ENCODE results near the gene VAT1L. TPM values are rescaled to one million over a fixed set of nuclear protein-coding genes. Genes with fewer than 3 reads are reported as not detected.

Gene VAT1L
- total RNA-seq, 4 donors from 2014 or later, result 1.7 to 6.3 (median 2.9) TPM

GRCh38 chr16:77777745-77778144 lies 10.6 kb upstream of the VAT1L start:
- TF ChIP-seq CTCF (IDR thresholded peaks at IDR 0.05), result no peak
- Histone ChIP-seq H3K4me1 (no peaks in the 10 kb centered on the region), H3K4me3 (no peak overlapping the region), H3K27ac (replicated peaks in 1 of 4) (no peak overlapping the region), H3K36me3 (no peaks in the 10 kb centered on the region), H3K27me3 (peaks cover 0 to 10% (median 0%) of the 10 kb centered on the region in 4 donors), H3K9me3 (no peaks in the 10 kb centered on the region)
- DNase-seq (ENCODE audit: extremely low spot score), result no peak
- intact Hi-C loops (cut with DNase I), result no loop called here
- 81% methylated on average over 4 of the region's 4 CpGs for WGBS

GRCh38 chr16:77780378-77780837 lies 8.0 kb upstream of the VAT1L start:
- DNase-seq (ENCODE audit: extremely low spot score), result no peak
- WGBS, result 50% methylated on average over 9 of the region's 9 CpGs

GRCh38 chr16:77781091-77781490 lies 7.3 kb upstream of the VAT1L start:
- no peaks in the 10 kb centered on the region for H3K36me3 ChIP-seq
- no peak overlapping the region for H3K4me3 ChIP-seq
- DNase-seq (ENCODE audit: extremely low spot score), result no peak
- H3K27ac ChIP-seq (replicated peaks in 1 of 4), result no peak overlapping the region
- intact Hi-C loops (cut with DNase I), result no loop called here
- H3K27me3 ChIP-seq, result peaks cover 0 to 22% (median 1%) of the 10 kb centered on the region in 4 donors
- TF ChIP-seq POLR2A (IDR thresholded peaks at IDR 0.05; ENCODE audit: low read depth) (no peak), EP300 (IDR thresholded peaks at IDR 0.05) (no peak), CTCF (IDR thresholded peaks at IDR 0.05) (no peak), POLR2AphosphoS5 (IDR thresholded peaks at IDR 0.05) (no peak)
- H3K9me3 ChIP-seq, result no peaks in the 10 kb centered on the region
- H3K4me1 ChIP-seq, result no peaks in the 10 kb centered on the region

More at GRCh38 chr16:77780378-77780837, 8.0 kb upstream of the VAT1L start:
- Histone ChIP-seq H3K4me1 (no peaks in the 10 kb centered on the region), H3K27ac (replicated peaks in 1 of 4) (no peak overlapping the region), H3K4me3 (no peak overlapping the region), H3K9me3 (no peaks in the 10 kb centered on the region), H3K27me3 (peaks cover 0 to 22% (median 0%) of the 10 kb centered on the region in 4 donors), H3K36me3 (no peaks in the 10 kb centered on the region)
- no peak for TF ChIP-seq CTCF (IDR thresholded peaks at IDR 0.05)
- TF ChIP-seq EP300 (IDR thresholded peaks at IDR 0.05), result no peak
- TF ChIP-seq POLR2AphosphoS5 (IDR thresholded peaks at IDR 0.05), result no peak
- no peak for TF ChIP-seq POLR2A (IDR thresholded peaks at IDR 0.05; ENCODE audit: low read depth)
- intact Hi-C loops (cut with DNase I), result no loop called here

GRCh38 chr16:77782694-77783093 lies 5.7 kb upstream of the VAT1L start:
- WGBS, result 36% methylated on average over 2 of the region's 2 CpGs

More at GRCh38 chr16:77782694-77783093, 5.7 kb upstream of the VAT1L start:
- intact Hi-C loops (cut with DNase I), result no loop called here
- H3K9me3 ChIP-seq, result no peaks in the 10 kb centered on the region
- peaks cover 0 to 37% (median 3%) of the 10 kb centered on the region in 4 donors for H3K27me3 ChIP-seq
- H3K36me3 ChIP-seq, result no peaks in the 10 kb centered on the region
- TF ChIP-seq CTCF (IDR thresholded peaks at IDR 0.05) (no peak), EP300 (IDR thresholded peaks at IDR 0.05) (no peak), POLR2AphosphoS5 (IDR thresholded peaks at IDR 0.05) (no peak), POLR2A (IDR thresholded peaks at IDR 0.05; ENCODE audit: low read depth) (no peak)
- no peaks in the 10 kb centered on the region for H3K4me1 ChIP-seq
- H3K4me3 ChIP-seq, result no peak overlapping the region
- H3K27ac ChIP-seq (replicated peaks in 1 of 4), result no peak overlapping the region
- DNase-seq (ENCODE audit: extremely low spot score), result no peak
